Measurements from ENCODE around the gene PDE4A. TPM values are rescaled to one million over a fixed set of nuclear protein-coding genes. Genes with fewer than 3 reads are reported as not detected.

The PDE4A gene
- total RNA-seq, 4 donors from 2014 or later = 3.3 to 7.2 (median 5.1) TPM

DNA sequence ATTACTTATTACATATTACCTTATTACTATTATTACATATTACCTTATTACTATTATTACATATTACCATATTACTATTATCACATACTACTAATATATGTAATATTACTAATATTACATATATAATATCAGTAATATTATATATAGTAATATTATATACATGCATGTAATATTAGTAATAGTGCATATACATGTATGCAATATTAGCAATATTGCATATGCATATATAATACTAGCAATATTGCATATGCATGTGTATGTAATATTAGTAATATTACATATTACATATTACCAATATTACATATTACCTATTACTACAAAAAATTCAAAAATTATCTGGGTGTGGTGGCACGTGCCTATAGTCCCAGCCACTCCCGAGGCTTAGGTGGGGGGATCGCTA is 22.4 kb downstream of the PDE4A start:
- Histone ChIP-seq H3K9me3 (no peaks in the 10 kb centered on the region), H3K27ac (no peak overlapping the region), H3K4me3 (no peak overlapping the region), H3K4me1 (no peaks in the 10 kb centered on the region), H3K27me3 (no peaks in the 10 kb centered on the region), H3K36me3 (peaks cover 0 to 4% (median 0%) of the 10 kb centered on the region in 3 donors)
- DNase-seq = no peak
- no peak for TF ChIP-seq POLR2A (IDR thresholded peaks at IDR 0.05)
- TF ChIP-seq, protein P1, sequence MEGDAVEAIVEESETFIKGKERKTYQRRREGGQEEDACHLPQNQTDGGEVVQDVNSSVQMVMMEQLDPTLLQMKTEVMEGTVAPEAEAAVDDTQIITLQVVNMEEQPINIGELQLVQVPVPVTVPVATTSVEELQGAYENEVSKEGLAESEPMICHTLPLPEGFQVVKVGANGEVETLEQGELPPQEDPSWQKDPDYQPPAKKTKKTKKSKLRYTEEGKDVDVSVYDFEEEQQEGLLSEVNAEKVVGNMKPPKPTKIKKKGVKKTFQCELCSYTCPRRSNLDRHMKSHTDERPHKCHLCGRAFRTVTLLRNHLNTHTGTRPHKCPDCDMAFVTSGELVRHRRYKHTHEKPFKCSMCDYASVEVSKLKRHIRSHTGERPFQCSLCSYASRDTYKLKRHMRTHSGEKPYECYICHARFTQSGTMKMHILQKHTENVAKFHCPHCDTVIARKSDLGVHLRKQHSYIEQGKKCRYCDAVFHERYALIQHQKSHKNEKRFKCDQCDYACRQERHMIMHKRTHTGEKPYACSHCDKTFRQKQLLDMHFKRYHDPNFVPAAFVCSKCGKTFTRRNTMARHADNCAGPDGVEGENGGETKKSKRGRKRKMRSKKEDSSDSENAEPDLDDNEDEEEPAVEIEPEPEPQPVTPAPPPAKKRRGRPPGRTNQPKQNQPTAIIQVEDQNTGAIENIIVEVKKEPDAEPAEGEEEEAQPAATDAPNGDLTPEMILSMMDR (IDR thresholded peaks at IDR 0.05) = no peak

DNA sequence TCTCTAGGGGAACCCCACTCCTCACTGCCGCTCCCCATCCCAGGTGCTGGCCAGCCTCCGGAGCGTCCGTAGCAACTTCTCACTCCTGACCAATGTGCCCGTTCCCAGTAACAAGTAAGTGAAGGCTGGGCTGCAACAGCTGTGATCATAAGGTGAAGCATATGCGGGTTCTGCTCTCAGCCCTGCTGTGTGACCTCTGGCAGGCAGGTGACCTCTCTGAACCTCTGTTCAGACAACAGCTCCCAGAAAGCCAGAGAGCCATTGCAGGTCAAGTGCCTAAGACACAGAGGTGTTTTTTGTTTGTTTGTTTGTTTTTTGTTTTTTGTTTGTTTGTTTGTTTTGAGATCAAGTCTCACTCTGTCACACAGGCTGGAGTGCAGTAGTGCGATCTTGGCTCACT is 28.7 kb downstream of the PDE4A start:
- Histone ChIP-seq H3K36me3 (peaks cover 0 to 16% (median 0%) of the 10 kb centered on the region in 3 donors), H3K9me3 (no peaks in the 10 kb centered on the region), H3K27me3 (no peaks in the 10 kb centered on the region), H3K4me3 (no peak overlapping the region), H3K4me1 (peaks cover 0 to 3% (median 0%) of the 10 kb centered on the region in 4 donors), H3K27ac (no peak overlapping the region)
- DNase-seq = no peak
- TF ChIP-seq POLR2A (IDR thresholded peaks at IDR 0.05) = no peak
- TF ChIP-seq, protein P1 (IDR thresholded peaks at IDR 0.05) = no peak

DNA sequence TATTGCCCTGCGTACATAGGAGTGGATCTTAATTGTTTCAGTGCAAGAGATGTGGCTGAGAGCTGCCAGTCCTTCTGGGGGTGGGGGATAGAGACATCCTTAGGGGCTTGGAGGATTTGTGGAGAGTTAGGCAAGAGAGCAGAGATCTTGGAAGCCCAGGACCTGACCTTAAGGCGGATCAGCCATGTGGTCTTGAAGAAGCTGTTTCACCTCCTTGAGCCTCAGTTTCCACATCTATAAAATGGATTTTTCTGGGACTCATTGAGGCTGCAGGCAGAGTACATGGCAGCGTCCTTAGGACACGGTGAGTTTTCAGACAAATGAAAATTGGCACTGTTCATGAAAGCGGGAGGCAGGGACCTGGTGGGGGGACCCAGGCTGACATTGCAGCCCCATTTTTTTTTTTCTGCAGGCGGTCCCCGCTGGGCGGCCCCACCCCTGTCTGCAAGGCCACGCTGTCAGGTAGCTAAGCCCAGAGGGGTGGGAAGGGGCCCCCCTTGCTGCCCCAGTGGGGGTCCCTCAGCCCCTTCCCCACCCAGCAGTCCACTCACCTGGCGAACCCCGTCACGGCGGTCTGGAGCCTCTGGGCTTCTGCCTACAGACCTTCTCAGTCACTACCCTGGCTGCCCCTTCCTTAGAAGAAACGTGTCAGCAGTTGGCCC is 30.0 kb downstream of the PDE4A start:
- TF ChIP-seq POLR2A (IDR thresholded peaks at IDR 0.05) = no peak
- TF ChIP-seq, protein P1 (IDR thresholded peaks at IDR 0.05) = no peak
- H3K27me3 ChIP-seq = no peaks in the 10 kb centered on the region
- no peak overlapping the region for H3K4me3 ChIP-seq
- H3K27ac ChIP-seq = no peak overlapping the region
- no peak for DNase-seq
- no peaks in the 10 kb centered on the region for H3K9me3 ChIP-seq
- peaks cover 0 to 16% (median 0%) of the 10 kb centered on the region in 3 donors for H3K36me3 ChIP-seq
- H3K4me1 ChIP-seq = peaks cover 0 to 3% (median 0%) of the 10 kb centered on the region in 4 donors

DNA sequence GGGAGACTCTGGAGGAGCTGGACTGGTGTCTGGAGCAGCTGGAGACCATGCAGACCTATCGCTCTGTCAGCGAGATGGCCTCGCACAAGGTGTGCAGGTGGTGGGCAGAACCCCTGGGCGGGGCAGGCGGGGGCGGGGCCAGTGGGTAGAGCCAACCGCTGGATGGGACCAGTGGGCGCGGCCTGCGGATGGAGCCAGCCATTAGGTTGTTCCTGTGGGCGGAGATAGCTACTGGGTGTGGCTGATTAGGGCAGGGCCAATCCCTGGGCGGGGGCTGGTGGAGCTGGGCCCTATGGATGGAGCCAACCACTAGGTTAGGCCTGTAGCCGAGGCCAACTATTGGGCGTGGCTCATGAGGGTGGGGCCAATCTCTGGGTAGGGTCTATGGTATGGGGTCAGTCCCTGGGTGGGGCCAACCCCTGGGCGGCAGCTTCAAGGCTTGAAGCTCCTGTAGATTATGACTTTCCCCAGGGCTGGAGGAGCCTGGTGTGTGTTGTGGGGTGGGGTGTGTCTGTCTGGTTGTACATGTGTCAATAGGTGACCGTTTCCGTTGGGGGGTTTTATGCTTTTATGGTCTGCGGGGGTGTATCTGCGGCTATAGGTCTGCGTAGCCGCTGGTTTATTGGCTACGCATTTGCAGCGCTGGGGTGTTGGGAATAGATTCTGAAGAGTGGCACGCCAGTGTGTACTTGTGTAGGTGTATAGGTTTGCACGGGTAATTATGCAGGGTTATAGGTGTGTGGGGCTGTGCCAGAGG is 30.7 kb downstream of the PDE4A start:
- peaks cover 0 to 3% (median 0%) of the 10 kb centered on the region in 4 donors for H3K4me1 ChIP-seq
- no peak overlapping the region for H3K27ac ChIP-seq
- peak in 2 of 3 donors; percentile 59 to 70 for DNase-seq
- H3K36me3 ChIP-seq = peaks cover 0 to 16% (median 0%) of the 10 kb centered on the region in 3 donors
- H3K27me3 ChIP-seq = no peaks in the 10 kb centered on the region
- no peak overlapping the region for H3K4me3 ChIP-seq
- H3K9me3 ChIP-seq = no peaks in the 10 kb centered on the region
- TF ChIP-seq POLR2A (IDR thresholded peaks at IDR 0.05) = no peak
- TF ChIP-seq, protein P1 (IDR thresholded peaks at IDR 0.05) = no peak

DNA sequence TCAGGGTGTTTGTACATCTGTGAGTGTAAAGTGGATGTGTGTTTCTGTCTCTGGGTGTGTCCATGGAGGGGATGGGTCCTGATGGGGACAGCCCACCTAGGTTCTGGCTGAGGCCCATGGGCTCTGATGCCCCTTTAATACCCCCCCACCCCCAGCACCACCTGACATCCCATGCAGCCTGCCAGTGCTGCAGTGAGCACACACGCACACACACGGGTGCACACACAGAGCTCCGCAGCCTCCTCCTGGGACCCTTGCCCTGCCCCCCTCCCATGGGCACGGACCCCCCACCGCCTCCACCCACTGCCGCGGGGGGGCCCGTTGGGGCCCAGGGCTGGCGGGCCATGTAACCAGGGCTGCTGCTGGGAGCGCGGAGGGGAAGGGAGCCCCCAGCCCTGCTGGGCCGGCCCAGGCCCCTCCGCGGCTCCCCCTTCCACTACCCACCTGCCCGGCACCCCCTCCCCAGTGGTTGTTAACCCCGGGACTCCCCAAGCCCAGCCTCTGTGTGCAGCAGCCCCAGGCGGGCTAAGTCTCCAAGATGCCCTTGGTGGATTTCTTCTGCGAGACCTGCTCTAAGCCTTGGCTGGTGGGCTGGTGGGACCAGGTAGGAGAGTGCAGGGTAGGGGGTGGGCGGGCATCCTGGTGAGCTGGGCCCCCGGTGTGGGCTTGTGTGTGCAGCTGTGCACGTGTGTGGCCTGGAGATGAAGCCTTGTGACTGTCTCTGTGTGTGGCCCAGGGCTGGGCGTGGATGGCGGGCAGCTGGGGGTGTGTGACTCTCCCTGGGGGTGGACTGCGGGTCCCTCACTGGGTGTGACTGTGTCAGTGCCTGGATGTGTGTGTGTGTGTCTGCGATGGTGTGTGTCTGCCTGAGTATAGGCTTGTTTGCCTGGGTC is 32.6 kb downstream of the PDE4A start:
- Histone ChIP-seq H3K9me3 (no peaks in the 10 kb centered on the region), H3K4me1 (peaks cover 0 to 3% (median 0%) of the 10 kb centered on the region in 4 donors), H3K36me3 (peaks cover 0 to 10% (median 0%) of the 10 kb centered on the region in 3 donors), H3K4me3 (no peak overlapping the region), H3K27ac (no peak overlapping the region), H3K27me3 (no peaks in the 10 kb centered on the region)
- no peak for DNase-seq
- TF ChIP-seq, protein P1 (IDR thresholded peaks at IDR 0.05) = no peak
- no peak for TF ChIP-seq POLR2A (IDR thresholded peaks at IDR 0.05)
